SU-DHL-6 (cell line): Measurements from ENCODE around the gene ST7.

ENCODE experiments used
- H2AFZ ChIP-seq: fragments of 200-600 bp; sonication (generic); 2 replicates; pipeline ENCODE4 v1.6.1; 2014; ENCODE audit warnings: low read depth, mild to moderate bottlenecking, moderate library complexity, mixed read lengths, antibody characterized with exemption, low read length; ENCODE audit not compliant: severe bottlenecking
- H3F3A ChIP-seq: fragments of 200-600 bp; shearing (Covaris generic); 2 replicates; pipeline ENCODE4 v1.6.0; 2016; ENCODE audit warnings: antibody characterized with exemption, mild to moderate bottlenecking; ENCODE audit not compliant: insufficient read depth
- H3K27ac ChIP-seq: fragments of 200-600 bp; sonication (generic); 2 replicates; pipeline ENCODE4 v1.5.1; 2016; ENCODE audit warnings: low read depth, mild to moderate bottlenecking, low read length, moderate library complexity, mixed read lengths
- H3K27me3 ChIP-seq: fragments of 200-600 bp; sonication (generic), shearing (Covaris generic); 2 replicates; pipeline ENCODE4 v1.6.0; 2014; ENCODE audit warnings: mild to moderate bottlenecking, low read length
- H3K36me3 ChIP-seq: fragments of 200-600 bp; sonication (generic); 2 replicates; pipeline ENCODE4 v1.6.1; 2014; ENCODE audit warnings: mild to moderate bottlenecking, low read length, mixed read lengths
- H3K4me2 ChIP-seq: fragments of 300-600, 200-600 bp; shearing (Covaris generic), sonication (generic); 2 replicates; pipeline ENCODE4 v1.6.0; 2014; ENCODE audit warnings: low read length, low read depth, mild to moderate bottlenecking; ENCODE audit not compliant: poor library complexity, severe bottlenecking
- H3K4me3 ChIP-seq: fragments of 200-600 bp; sonication (generic); 2 replicates; pipeline ENCODE4 v1.5.1; 2014; ENCODE audit warnings: antibody characterized with exemption, low read length, mild to moderate bottlenecking, mixed read lengths; ENCODE audit not compliant: insufficient read depth, poor library complexity, severe bottlenecking
- H3K79me2 ChIP-seq: fragments of 200-600 bp; sonication (generic); 2 replicates; pipeline ENCODE4 v1.6.1; 2014; ENCODE audit warnings: mild to moderate bottlenecking, low read length, moderate library complexity; ENCODE audit not compliant: insufficient read depth
- H3K9ac ChIP-seq: fragments of 200-600 bp; sonication (generic); 2 replicates; pipeline ENCODE4 v1.7.0; 2014; ENCODE audit warnings: mild to moderate bottlenecking, low read length
- H3K9me2 ChIP-seq: fragments of 200-600 bp; sonication (generic); replicated peaks from 2 replicates; pipeline ENCODE4 v1.6.1; 2014; ENCODE audit warnings: low read length; ENCODE audit not compliant: insufficient read depth
- H3K9me3 ChIP-seq: fragments of 200-600 bp; sonication (generic); 2 replicates; pipeline ENCODE4 v1.6.1; 2014; ENCODE audit warnings: low read length, mixed read lengths; ENCODE audit not compliant: insufficient read depth
- H4K20me1 ChIP-seq: fragments of 200-600 bp; sonication (generic); 2 replicates; pipeline ENCODE4 v1.6.1; 2014; ENCODE audit warnings: low read depth, mild to moderate bottlenecking, antibody characterized with exemption, low read length, moderate library complexity, mixed read lengths
- CTCF ChIP-seq: fragments of 200-600 bp; sonication (generic); IDR thresholded peaks from one replicate; pipeline ENCODE4 v1.5.1; 2017; ENCODE audit warnings: antibody characterized with exemption, mild to moderate bottlenecking, low read length, moderate library complexity; ENCODE audit not compliant: insufficient read depth, poor library complexity, severe bottlenecking
- EZH2phosphoT487 ChIP-seq: fragments of 200-600 bp; sonication (generic), shearing (Covaris generic); conservative IDR thresholded peaks from 2 replicates; pipeline ENCODE4 v1.6.1; 2018; ENCODE audit warnings: mild to moderate bottlenecking, antibody characterized with exemption, low read length, moderate library complexity, mixed read lengths

ST7 gene

GRCh38 chr7:117065571-117066150, 112.4 kb downstream of the ST7 start:
- no peaks in the 10 kb centered on the region for H3K27me3 ChIP-seq
- no peak overlapping the region for H3K4me2 ChIP-seq
- H4K20me1 ChIP-seq: no peaks in the 10 kb centered on the region
- TF ChIP-seq CTCF: no peak
- H3K4me3 ChIP-seq: no peak overlapping the region
- no peaks in the 10 kb centered on the region for H3K9me2 ChIP-seq
- no peaks in the 10 kb centered on the region for H3F3A ChIP-seq
- no peak overlapping the region for H2AFZ ChIP-seq
- no peaks in the 10 kb centered on the region for H3K9me3 ChIP-seq
- H3K27ac ChIP-seq: no peak overlapping the region
- no peaks in the 10 kb centered on the region for H3K36me3 ChIP-seq
- no peak overlapping the region for H3K9ac ChIP-seq
- H3K79me2 ChIP-seq: no peaks in the 10 kb centered on the region

- TF ChIP-seq EZH2phosphoT487 (no peak), CTCF (no peak)
- no peak overlapping the region for H3K4me2 ChIP-seq
- no peaks in the 10 kb centered on the region for H3K27me3 ChIP-seq
- no peak overlapping the region for H3K9ac ChIP-seq
- H3K9me3 ChIP-seq: no peaks in the 10 kb centered on the region
- no peaks in the 10 kb centered on the region for H3F3A ChIP-seq
- no peaks in the 10 kb centered on the region for H3K79me2 ChIP-seq
- H4K20me1 ChIP-seq: no peaks in the 10 kb centered on the region
- H3K27ac ChIP-seq: no peak overlapping the region
- no peaks in the 10 kb centered on the region for H3K36me3 ChIP-seq
- H3K4me3 ChIP-seq: no peak overlapping the region
- H2AFZ ChIP-seq: no peak overlapping the region
- no peaks in the 10 kb centered on the region for H3K9me2 ChIP-seq
These were observed 113.4 kb downstream of the ST7 start for GRCh38 chr7:117066668-117067067.

GRCh38 chr7:117067340-117067739, 114.0 kb downstream of the ST7 start:
- TF ChIP-seq CTCF (no peak), EZH2phosphoT487 (no peak)
- H3K4me3 ChIP-seq: no peak overlapping the region
- no peak overlapping the region for H3K27ac ChIP-seq
- no peaks in the 10 kb centered on the region for H3K36me3 ChIP-seq
- H3F3A ChIP-seq: no peaks in the 10 kb centered on the region
- no peak overlapping the region for H2AFZ ChIP-seq
- H3K9ac ChIP-seq: no peak overlapping the region
- H3K79me2 ChIP-seq: no peaks in the 10 kb centered on the region
- no peaks in the 10 kb centered on the region for H3K9me3 ChIP-seq
- H3K27me3 ChIP-seq: no peaks in the 10 kb centered on the region
- no peaks in the 10 kb centered on the region for H3K9me2 ChIP-seq
- no peak overlapping the region for H3K4me2 ChIP-seq
- H4K20me1 ChIP-seq: no peaks in the 10 kb centered on the region
